Measurements from ENCODE around the gene UBE2G2.

Gene UBE2G2

GRCh38 chr21:44790368-44790767 lies 11.3 kb downstream of the UBE2G2 start:
- no peak for DNase-seq (ENCODE audit: low read depth, low spot score)

- DNase-seq (ENCODE audit: low read depth, low spot score) = no peak
Observed at GRCh38 chr21:44789880-44790279, 11.7 kb downstream of the UBE2G2 start.

DNA sequence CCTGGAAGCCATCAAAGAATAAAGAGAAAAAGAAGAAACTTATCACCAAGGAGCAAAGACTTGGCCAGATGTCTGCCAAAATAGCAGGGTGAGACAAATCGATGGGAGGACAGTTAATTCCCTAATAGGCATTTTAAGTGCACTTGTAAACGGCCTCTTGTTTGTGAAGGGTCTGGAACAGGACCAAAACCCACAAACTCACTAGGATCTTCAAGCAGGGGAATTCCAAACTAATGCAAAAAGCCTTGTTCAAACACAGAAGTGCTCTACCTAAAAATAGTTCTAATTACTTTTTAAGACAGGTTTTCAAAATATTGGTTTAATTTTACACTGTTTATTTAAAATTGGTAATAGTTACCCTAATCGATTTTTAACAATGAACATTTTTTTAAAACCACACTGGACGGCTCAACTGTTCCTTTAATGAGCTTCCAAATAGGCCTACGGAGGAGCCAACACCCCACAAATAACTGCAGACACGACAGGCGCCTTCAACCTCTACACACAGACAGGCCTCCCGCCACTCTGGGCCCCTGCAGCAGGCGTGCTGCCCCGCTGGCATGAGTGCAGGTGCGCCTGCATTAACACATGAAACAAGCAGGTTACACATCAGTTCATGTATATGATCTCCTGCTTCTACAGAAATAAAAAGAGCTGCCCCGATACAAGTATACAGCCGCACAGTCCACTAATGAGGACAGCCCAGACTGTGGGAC lies 15.8 kb downstream of the UBE2G2 start:
- no peak for DNase-seq (ENCODE audit: low read depth, low spot score)

- DNase-seq (ENCODE audit: low read depth, low spot score) = no peak
Observed at GRCh38 chr21:44784810-44785209, 16.8 kb downstream of the UBE2G2 start.

DNA sequence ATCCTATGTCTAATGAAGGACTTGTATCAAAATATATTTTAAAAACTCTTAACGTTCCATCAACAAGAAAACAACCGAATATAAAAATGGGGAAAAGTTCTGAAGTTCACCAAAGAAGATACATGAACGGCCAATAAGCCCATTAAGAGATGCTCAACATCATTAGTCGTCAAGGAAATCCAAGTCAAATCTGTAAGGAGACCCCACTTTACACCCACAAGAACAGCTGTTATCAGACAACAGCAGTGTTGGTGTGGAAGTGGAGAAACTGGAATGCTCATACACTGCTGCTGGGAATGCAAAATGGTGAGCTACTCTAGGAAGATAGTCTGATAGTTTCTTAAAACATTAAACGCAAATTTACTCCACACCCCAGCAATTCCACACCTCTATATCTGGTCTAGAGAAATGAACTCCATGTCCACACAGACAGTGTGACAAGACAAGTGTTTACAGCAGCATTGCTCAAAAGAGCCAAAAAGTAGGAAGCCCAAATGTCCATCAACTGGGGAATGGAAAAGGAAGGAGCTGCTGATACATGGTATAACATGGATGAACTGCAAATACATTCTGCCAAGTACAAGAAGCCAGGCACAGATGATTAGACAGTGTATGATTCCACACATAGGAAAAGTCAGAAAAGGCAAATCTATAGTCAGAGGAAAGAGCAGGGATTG lies 18.5 kb downstream of the UBE2G2 start:
- no peak for DNase-seq (ENCODE audit: low read depth, low spot score)

DNA sequence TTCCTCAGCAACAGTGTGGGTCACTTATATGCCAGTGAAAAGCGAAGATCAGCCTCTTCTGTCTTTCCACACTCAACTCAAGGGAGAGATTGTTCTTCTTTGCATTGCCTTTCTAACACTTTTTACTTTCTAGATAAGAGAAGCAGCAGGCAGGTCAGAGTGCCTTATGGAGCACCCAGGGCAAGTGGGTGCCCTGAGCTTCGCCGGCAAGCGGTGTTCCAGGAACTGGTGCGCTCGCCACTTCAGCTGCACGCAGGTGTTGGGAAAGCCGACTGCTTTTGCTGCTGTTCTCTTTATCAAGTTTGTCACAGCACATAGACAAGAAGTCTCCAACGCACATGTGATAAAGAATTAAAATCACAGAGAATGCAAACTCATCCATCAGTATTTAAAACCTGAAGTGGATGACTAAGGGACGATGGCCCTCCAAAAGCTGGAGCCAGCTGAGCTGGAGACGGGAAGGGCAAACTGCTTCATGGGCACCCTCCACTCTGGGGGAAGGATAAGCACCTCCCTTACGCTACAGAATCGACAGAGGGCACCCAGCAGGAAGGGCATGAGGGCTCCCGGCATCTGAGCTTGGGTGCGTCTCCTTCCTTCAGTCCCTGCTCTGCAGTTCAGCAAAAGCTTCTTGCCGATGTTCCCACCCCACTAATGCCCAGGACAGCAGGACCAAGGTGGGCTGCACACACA lies 20.7 kb downstream of the UBE2G2 start:
- no peak for DNase-seq (ENCODE audit: low read depth, low spot score)

DNA sequence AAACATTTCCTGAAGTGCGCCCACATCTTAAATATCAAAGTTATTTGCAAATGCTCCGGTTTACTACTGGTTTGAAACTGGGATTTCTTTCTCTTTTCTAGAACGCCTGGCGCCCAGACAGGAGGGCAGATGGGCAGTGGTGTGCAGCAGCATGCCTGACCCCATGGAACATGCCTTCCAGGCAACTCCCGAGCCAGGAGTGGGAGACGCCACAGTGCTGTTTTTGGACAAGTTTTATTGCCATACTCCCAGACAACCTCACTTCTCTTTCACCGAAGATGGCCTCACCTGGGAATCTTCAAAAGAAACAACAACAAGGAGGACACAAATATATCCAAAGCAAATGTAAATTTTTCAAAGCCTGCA lies 21.5 kb downstream of the UBE2G2 start:
- DNase-seq (ENCODE audit: low read depth, low spot score) = no peak

- DNase-seq (ENCODE audit: low read depth, low spot score) = no peak
Observed at GRCh38 chr21:44779417-44780136, 22.0 kb downstream of the UBE2G2 start.

DNA sequence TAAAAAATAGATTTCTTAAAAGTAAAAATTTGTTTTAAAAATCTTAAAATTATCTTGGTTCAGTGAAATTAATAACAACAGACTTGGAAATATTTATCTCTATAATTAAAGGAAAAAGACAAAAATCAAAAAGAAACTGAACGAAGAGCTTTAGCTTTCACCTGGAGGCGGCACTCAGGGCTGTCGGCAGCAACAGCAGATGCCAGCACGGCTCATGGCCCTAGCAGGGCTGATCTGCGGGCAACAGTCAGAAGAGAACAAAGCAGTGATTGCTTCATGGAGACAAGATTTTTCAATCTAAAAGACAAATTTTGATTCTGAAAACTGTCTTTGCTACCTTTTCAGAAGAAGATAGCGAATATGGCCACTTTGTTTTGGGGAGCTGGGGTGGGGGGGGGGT lies 22.6 kb downstream of the UBE2G2 start:
- DNase-seq (ENCODE audit: low read depth, low spot score) = no peak

DNA sequence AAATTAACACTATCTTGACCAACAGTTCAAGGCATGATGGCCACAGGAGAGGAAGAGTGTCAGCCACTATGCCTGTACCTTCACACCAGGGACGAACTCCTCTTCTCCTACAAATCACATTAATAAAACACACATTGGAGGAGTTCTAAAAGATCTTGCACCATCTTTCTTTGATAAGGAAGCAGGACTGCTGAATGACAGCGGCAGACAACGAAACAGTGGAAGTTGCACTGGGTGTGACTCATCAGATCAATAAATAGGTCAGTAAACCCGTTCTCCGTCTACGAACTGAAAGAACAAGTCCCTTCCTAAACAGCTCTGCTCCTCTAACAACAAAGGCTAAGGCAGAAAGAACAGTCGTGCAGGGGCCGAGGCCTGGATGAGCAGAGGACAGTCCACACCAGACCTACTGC lies 23.1 kb downstream of the UBE2G2 start:
- no peak for DNase-seq (ENCODE audit: low read depth, low spot score)

DNA sequence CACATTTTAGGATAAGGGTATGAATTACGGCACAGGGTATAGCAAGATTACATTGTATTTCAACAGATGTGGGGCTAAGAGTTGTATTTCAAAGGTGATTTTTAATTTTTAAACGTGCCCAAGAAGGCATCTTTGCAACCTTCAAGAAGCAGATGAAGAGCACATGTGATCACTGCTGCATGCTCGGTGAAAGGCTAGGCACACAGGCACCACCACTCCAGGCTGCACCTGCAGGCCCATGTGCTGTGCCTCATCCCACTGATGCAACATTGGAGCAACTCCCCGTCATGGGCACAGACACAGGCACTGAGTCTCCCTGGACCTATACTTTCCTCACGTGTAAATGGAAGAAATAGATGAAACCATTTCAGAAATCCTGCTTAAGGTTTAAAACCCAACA lies 23.5 kb downstream of the UBE2G2 start:
- no peak for DNase-seq (ENCODE audit: low read depth, low spot score)

GRCh38 chr21:44774972-44775371 lies 26.6 kb downstream of the UBE2G2 start:
- DNase-seq (ENCODE audit: low read depth, low spot score) = no peak

- no peak for DNase-seq (ENCODE audit: low read depth, low spot score)
Observed at GRCh38 chr21:44773291-44773932, 28.2 kb downstream of the UBE2G2 start.

- no peak for DNase-seq (ENCODE audit: low read depth, low spot score)
Observed at GRCh38 chr21:44771896-44772525, 29.6 kb downstream of the UBE2G2 start.

DNA sequence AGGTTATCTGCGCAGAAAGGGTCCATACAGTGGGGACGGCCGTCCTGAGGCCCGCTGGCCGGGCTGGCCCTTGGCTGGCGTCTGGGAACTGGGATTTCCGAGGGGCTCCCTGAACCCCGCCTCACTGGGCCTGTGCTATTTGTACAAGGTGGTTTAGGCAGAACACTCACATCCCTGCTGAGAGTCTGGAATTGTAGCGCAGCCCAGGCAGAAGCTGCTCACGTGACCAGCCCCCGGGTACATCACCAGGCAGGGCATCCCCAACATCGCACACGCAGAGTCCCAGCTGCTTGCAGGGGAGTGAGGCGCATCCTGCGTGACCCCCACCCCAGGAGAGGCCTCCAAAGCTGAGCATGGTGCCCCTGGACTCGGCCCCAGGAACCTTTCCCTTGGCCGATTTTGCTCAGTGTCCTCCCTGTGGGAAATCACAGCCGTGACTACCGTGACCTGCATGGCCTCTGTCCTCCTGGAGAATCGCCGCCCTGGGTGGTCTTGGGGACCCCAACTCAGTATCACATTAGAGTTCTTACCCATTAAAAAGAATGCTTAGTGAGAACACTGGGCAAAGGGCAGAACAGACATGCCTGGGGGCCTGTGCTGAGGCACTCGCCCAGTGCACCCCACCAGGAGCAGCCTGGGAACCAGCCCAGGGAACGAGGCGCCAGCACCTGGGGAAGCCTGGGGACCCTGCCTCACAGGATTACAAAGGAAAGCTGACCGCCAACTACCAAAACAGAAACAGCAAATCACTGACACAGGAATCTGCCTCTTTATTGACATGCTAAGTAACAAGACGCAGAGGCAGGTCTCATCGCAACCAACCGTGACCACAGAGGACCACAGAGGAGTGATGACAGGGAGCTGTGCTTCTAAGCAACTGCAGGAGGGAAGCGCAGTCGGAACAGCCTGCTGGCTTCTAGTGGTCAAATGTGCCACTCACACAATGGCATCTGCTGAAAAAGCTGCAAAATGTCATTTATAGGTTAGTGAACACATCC lies 33.5 kb downstream of the UBE2G2 start:
- DNase-seq (ENCODE audit: low read depth, low spot score) = no peak

GRCh38 chr21:44766818-44767354 lies 34.7 kb downstream of the UBE2G2 start:
- DNase-seq (ENCODE audit: low read depth, low spot score) = no peak

DNA sequence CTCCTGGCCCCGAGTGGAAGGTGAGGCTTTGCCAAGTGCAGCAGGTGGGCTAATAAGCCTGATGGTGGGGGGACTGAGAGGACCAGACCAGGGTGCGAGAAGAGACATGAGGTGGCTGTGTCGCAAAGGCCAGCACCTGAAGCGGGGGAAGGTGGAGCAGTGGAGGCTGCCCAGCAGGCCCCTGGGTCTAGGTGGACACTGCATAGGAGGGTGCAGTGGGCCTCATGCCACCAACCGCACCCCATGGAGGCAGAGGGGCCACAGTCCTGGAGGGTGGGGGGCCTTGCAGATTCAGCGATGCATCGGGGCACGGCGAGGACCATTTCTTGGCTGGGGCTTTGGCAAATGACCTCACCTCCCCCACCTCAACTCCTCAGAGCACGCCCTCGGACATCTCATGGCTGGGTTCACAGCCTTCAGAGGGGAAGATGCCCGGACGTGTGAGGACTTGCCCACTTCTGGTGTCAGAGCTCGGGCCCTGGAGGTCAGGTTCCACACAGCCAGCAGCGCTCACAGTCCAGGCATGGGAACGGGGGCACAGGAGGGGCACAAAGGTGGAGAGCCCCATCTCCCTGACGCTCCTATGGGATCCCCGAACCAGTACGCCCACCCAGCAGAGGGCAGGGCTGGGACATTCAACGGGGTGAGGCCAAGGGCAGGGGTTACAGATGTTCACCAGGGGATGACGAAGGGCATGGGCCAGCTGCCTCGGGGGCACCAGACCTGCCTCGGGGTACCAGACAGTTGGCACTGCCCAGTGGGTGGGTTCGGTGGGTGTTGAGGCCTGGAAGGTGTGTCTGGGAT lies 35.4 kb downstream of the UBE2G2 start:
- DNase-seq (ENCODE audit: low read depth, low spot score) = no peak

- DNase-seq (ENCODE audit: low read depth, low spot score) = no peak
Observed at GRCh38 chr21:44765231-44766013, 36.2 kb downstream of the UBE2G2 start.
